GM21423 (cell line): ENCODE measurements around the gene GPSM1.
A peak's percentile ranks its signal among the peaks of the same experiment; 100 is the strongest.
"Not testable (repeated sequence)": the region's sequence is repeated elsewhere in the genome, so short reads cannot be mapped to it uniquely, and the experiment has no call there.

Experiments used
- ATAC-seq: cut with Tn5 transposase; IDR thresholded peaks from one replicate; pipeline ENCODE4 v1.9.1; 2021; ENCODE audit warnings: mild to moderate bottlenecking, moderate library complexity; ENCODE audit not compliant: unreplicated experiment

The GPSM1 gene

DNA sequence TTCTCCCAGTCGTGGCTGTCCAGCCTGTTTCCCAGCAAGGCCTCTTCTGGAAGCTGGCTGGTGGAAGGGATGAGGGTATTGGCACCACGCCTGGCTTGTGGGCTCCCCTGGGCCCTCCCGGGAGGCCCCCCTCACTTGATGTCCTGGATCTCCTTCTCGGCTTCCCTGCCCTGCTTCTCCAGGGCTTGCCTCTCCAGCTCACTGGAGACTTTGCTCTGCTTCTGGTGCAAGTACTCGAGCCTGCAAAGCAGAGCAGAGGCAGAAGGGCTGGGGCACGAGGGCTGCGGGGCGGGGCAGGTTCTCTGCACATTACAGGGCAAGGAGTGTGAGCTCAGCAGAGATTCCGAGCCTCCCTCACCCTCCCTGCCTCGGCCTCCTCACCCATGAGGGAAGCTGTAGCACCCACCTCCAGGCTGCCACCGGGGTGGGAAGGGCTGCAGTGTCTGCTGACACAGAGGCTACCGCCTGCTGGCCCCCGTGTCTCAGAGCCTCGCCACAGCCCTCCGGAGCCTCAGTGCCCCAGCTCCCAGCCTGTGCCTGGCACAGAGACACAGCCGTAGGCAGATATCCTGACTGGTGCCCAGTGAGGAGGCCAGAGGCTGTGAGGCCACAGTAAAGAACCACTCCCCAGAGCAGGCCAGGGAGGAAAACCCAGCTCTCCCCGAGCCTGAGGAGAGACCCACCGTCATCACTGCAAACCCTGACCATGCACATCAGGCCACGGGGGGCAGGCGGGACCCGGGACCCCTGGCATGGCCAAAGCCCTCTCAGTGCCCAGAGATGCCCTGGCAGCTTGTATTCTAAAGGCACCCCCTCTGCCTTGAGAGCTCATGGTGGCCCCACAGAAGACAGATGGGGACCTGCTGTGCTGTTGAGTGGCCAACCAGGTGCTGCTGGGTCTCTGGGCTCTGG, 65.5 kb downstream of the GPSM1 start:
- ATAC-seq, result no peak

DNA sequence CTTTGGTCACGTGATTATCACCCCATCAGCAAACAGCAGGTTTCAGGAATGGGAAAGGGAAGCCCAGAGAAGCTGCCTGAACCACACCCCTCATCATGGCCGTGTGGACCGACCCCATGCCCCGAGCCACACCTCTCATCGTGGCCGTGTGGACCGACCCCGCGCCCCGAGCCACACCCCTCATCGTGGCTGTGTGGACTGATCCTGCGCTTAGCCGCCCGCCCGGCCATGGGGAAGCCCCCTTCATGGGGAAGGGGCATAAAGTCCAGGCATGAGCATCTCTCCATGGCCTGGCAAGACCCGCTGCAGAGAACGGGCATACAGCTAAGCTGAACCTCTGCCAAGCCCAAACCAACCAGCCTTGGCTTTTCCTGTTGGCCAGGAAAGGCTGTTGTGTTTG, 66.2 kb downstream of the GPSM1 start:
- no peak for ATAC-seq

DNA sequence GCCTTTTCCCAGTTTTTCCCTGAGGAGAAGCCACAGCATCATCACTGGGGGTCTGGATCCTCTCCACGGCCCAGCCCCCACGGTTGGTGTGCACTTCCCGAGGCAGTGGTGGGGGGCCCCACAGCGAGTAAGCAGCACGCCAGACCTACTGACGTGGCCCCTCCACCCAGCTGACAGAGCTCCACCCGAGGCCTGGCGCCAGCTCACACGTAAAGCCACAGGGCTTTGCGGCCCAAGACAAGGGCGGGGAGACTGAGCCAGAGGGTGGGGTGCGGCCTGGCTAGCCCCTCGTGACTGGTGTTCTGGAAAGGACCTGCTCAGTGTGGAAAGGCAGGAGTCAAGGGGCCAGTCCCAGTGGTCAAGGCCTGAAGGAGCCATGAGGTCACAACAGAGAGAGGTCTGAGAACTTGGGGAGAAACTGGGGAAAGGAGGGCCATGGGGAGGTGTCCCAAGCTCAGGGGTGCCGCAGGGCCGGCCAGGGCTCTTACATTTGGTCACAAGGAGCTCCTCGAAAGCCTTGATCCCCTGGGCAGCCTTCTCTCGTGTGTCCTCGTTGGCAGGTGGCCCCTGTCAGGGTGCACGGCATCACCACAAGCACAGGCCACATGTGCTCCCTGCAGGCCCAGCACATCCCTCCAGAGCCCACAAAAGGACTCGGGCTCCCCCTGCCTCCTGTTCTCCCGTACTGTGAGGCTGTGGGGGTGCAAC, 67.1 kb downstream of the GPSM1 start:
- ATAC-seq, result no peak

DNA sequence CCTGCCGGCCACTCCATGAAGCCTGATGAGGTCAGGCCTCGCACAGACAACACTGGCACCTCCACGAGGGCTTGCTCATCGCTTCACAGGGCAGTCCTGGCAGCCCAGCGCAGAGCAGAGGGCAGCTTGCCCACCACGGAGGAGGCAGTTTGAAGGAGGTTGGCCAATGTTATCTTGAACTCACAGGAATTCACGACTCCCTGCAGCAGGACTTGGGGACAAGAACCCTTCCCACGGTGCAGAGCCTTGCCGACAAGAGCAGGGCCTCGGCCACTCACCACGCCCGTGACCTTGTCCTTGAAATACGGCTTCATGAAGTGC, 67.6 kb downstream of the GPSM1 start:
- no peak for ATAC-seq

DNA sequence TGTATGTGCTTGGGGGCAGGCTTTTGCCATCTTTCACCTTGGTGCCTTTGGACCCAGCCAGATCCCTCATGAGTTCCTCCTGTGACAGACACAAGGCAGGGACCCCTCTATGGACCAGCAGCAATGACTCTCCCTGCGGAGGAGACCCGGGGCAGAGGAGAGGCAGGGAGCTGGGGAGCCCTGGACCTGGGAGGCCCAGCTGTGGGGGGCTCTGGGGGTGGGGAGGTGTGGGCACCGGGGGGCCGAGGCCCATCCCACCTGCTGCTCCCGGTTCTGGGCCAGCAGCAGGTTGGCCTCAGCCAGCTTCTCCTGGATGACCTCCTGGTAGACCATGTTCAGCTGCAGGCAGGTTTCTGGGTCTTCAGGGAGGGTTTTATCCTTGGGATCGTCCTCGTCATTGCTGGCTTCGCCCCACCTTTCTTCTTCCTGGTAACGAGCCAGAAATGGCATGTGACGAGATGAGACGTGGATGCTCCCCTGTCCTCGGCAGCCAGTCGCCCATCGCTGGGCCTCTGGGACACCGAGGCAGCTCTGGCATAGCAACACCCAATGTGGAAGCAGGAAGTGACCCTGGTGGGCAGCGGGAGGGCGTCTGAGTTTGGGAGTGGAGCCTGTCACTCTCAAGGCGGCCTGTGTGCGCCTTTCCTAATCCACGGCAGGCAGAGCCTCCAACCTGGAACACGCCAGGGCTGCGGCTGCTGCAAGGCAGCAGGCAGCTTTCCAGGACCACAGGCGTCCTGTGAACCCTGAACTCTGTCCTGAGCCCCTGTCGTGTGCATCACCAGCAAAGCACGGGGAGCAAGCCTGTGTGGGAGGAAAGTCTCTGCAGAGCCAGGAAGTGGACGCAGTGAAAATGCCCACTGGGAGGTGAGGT, 68.2 kb downstream of the GPSM1 start:
- ATAC-seq, result no peak

DNA sequence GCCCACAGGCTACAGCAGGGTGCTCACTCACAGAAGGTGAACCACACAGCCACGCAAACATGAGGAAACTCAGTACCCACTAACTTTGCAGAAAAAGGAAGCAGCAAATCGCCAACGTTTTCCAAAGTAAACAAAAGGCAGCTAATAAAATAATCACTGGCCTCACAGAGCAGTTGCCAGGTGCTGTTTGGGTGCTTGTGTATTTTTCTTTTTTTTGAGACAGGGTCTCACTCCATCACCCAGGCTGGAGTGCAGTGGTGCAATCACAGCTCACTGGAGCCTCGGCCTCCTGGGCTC, 68.8 kb downstream of the GPSM1 start:
- ATAC-seq, result no peak

DNA sequence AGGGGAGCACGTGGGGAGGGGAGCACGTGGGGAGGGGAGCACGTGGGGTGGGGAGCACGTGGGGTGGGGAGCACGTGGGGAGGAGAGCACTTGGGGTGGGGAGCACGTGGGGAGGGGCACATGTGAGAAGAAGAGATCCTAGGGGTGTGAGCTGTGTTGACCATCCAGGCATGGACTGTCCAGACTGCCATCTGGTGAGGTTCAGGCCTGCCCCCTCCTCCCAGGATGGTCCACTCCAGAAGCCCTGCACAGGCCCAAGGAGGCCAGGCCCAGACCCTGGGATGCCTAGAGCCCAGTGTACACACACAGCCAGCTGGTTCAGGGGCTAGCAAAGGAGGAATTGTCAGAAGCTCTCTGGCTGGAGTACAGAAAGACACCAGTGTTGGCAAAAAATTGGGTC, 70.3 kb downstream of the GPSM1 start:
- ATAC-seq, result no peak

DNA sequence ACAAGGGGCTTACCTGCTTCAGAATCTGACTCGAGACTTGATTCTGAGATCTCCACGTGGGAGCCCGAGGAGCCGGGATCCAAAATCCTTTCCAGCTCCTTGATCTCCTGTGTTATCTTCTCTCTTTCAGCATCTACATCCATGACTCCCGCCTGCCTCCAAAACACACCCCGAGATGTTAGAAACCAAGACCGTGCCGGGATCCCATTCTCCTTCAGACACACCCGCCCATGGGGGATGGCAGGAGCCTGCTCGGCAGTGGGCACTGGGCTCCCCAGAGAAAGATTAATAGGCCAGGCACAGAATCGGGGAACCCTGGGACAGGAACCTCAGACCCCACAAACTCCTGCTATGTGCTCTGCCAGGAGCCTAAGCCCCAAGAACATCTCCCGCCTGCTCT, 70.9 kb downstream of the GPSM1 start:
- ATAC-seq, result no peak

DNA sequence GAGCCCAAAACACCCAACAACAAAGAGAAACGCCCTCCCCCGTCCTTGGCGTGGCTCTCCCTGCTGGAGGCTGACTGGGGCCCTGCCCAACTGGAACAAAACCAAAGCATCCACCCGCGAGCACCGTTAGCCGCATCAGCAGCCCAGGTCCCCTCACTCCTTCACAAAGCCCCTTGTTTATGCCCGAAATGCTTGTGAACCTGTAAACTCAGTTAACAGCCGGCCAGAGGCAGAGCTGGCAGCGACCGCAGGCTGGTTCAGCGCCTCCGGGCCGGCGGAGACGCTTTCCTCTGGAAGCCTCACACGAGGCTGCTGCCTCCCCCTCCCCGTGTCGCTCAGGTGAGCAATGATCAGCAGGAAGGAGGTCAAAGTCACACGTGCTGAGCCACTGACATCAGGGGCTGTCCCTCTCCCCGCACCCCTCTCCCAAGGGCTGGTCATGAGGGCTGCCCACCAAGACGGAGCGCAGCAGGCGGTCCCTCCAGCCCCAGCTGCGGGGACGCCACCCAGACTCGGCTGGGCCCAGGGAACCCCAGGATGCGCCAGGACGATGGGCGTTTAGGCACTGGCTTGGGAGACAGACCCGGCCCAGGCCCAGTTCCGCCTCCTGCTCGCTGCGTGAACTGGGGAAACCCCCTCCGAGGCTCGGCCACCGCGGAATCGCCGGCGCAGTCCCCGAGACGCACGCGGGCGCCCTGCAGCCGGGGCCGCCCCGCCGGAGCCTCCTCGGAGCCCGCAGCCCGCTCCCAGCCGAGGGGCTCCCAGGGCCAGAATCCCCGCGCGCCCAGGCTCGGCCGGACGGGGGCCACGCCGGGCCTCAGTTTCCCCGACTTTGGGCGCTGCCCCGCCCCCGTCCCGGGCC, 72.1 kb downstream of the GPSM1 start:
- peak; percentile 21 for ATAC-seq

DNA sequence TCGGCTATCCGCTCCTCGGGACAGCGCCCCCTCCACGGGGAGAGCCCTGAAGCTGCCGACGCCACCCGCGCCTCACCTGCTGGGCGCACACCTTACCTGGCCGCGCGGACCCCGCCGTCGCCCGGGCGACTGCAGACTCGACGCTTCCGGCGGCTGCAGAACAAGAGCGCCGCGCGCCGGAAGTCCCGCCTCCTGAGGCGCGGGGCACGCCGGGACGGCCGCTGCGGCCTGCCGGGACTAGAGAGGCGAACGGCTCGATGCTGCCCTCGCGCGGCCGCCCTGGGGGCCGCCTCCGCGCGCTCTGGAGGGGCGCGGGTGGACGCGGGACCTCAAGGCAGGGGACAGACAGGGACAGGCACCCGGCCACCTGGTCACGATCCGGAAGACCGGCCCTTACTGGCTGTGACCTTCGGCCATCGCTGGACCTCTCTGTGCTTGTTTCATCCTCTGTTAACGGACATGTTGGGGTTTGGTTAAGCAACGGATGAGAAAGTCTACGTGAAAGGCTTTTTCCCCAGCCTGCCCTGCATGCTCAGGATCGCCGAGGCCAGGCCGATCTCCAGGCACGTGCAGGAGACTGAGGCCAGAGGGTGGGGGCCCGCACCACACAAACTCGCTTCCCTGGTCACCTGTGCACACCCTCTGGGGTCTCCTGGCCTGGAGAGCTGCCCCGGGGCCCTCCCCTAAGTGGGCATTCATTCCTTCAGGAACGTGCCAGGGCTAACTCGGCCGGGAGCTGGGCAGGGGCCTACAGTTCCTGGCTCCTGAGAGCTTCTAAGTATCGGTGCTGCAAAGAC, 72.9 kb downstream of the GPSM1 start, which contains the start of gene SNAPC4:
Gene SNAPC4 (minus strand): TSS at position 133 of the 797 bp plus-strand sequence. CDS start 1,742 bp downstream, outside the sequence.
- peak; percentile 68 for ATAC-seq

DNA sequence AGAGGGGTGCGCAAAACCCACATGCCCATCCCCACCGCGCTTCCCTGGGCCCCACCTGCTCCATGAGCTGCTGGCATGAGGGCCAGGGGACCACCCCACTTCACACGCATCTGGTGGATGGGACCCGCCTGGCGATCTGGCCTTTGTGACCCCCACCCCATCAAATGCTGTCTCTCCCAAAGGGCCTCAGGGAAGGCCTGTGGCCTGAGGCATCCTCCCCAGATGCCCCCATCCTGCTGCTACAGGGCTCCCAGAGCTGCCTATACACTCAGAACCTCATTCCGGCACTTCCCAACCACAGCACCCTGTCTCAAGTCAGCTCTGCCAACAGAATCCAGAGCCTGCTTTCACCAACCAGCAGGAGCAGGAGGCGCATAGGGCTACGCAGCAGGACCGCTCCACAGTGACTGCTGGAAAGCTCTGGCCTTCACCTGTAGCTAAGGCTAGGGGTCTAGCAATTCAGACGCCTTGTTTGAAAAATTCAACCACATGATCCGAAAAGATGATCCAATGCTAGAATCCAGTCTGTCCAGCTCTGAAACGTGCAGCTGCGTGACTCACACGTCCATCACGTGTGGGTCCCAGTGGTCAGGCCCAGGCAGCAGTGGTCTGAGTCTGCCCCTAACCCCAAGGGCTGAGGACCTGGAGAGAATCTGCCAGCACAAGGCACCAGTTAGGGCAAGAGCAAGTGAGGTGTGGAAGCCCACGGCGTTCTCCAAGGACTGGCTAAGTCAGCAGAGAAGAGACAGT, 74.0 kb downstream of the GPSM1 start:
- ATAC-seq, result no peak

DNA sequence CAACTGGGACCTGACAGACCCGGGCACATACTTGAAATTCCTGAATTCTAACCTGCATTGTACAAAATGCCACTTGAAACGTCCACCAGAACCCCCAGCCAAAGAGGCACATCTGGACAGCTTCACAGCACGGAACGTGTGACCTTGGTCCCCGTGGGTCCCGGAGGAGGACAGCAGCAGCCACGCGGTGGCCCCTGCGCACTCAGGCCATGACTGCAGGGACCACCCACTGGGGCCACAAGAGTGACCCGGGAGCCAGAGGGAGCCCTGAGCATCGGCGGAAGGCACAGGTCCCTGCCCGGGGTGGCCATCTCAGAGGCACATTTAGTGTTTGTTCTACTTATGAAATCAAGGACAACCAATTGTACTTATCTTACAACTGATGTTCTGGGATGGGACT, 74.7 kb downstream of the GPSM1 start:
- ATAC-seq, result no peak

DNA sequence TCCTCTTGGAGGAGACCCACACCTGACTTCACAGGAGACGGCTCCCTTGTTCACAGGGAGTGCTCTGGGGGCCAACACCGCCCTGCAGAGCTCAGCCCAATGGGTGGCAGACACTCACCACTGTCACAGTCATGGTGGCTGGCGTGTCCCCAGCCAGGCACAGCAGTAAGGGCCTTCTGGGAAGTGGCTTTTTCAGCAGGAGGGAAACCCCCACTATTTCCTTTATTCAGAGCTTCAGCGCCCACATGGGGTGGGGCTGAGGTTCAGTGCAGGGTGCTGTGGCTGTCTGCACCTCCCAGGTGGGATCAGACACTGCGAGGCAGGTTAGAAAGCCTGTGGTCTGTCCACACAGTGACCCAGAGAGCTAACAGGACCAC, 76.2 kb downstream of the GPSM1 start:
- peak; percentile 33 for ATAC-seq

DNA sequence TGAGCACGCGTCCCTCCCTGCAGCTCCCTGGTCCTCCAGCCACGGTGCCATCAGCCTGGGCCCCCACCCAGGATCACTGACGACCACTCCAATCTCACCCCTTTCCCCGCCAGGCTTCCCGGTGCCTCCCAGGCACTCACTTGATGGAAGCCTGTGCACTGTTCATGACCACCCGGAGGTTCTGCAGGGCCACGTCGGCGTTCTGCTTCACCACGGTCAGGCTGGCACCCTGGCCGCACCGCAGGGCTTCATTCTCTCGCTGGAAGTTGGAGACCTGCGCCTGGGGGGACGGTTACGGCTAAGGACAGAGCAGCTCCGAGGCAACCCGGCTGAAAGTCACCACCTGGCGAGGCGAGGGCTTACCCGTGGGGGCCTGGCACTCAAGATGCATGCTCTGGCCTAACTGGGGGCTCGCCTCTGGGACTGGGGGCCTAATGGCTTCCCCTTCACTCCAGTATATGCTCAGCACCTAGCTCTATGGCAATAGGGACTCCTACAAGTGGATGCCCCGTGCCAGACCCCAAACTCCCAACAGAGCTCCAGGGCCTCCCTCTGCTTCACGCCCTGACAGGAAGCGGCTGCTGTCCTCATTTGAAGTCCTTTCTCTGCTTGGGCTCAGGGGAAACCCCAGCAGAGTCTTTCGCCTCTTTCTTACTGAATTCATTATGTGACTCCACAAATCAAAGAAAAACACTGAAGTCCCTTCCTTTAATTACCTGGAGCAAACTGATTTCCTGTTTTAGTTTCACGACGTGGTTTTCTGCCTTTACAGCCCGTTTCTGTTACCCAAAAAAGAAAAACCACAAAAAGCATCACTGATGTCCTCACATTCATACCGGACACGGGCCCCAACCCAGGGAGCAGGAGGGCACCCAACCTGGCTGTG, 76.8 kb downstream of the GPSM1 start:
- ATAC-seq, result no peak

DNA sequence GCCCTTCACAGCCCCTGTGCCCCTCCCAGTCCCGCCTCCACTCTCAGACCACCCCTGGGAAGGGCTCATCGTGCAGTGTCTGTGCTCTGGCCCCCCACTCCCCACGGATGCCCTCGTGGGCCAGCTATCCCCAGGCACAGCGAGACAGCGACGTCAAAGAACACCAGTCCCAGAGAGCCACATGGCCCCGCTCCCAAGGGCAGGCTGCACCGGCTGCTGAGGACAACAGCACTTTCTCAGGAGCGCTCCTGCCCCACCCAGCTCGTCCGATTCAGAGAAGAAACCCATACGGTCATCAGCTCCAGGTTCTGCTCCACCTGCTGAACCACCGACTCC, 77.4 kb downstream of the GPSM1 start:
- no peak for ATAC-seq

DNA sequence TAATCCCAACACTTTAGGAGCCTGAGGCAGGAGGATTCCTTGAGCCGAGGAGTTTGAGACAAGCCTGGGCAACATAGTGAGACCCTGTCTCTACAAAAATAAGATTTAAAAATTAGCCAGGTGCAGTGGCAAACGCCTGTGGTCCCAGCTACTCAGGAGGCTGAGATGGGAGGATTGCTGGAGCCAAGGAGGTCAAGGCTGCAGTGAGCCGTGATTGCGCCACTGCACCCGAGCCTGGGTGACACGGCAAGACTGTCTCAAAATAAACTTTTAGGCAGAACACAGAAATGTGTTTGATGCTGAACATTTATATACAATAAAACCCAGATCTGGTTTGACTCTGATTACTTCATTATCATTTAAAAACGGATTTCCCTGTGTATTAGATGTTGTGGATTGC, 78.1 kb downstream of the GPSM1 start:
- no peak for ATAC-seq

DNA sequence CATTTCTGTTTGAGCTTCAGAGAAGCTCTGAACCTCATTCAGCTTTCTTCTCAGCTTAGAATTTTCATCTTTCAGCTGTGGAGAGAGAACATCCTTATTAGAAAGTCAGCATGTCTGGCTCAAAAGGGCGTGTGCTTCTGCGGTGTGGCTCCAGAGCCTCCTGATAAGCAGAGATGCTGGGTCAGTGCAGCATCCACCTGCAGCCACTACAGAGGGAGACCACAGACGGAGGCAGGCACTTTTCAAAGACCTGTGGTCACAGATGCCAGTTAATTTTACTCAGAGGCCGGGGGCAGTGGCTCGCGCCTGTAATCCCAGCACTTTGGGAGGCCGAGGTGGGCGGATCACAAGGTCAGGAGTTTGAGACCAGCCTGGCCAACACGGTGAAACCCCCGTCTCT, 78.6 kb downstream of the GPSM1 start:
- ATAC-seq, result not testable (repeated sequence)

DNA sequence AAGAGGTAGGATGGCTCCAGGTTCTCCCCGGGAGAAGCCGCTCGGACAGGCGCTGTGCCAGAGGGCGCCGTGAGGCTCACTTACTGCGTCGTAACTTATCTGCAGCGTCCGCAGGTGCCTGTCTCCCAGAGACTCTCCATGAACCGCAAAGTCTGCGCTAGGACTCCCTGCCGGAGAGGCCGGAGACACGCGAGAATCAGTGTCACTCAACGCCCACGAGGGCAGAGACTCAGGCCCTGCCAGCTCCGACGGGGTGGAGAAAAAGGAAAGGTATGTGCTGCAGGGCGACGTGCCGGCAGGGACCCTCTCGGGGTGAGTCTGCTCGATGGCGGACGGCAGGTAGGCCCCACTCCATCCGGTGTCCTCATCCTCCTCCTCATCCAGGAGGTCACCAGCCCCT, 79.7 kb downstream of the GPSM1 start:
- ATAC-seq, result not testable (repeated sequence)
